ENCODE data around the gene THSD4.

- TF ChIP-seq, protein P1, sequence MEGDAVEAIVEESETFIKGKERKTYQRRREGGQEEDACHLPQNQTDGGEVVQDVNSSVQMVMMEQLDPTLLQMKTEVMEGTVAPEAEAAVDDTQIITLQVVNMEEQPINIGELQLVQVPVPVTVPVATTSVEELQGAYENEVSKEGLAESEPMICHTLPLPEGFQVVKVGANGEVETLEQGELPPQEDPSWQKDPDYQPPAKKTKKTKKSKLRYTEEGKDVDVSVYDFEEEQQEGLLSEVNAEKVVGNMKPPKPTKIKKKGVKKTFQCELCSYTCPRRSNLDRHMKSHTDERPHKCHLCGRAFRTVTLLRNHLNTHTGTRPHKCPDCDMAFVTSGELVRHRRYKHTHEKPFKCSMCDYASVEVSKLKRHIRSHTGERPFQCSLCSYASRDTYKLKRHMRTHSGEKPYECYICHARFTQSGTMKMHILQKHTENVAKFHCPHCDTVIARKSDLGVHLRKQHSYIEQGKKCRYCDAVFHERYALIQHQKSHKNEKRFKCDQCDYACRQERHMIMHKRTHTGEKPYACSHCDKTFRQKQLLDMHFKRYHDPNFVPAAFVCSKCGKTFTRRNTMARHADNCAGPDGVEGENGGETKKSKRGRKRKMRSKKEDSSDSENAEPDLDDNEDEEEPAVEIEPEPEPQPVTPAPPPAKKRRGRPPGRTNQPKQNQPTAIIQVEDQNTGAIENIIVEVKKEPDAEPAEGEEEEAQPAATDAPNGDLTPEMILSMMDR (IDR thresholded peaks at IDR 0.05), result no peak
- no peak for TF ChIP-seq PHF8 (IDR thresholded peaks at IDR 0.05; ENCODE audit: borderline replicate concordance, low read depth)
Measured at GRCh38 chr15:71288348-71288955, 173.2 kb downstream of the THSD4 start.

Measured in A549 (cell line).